Neural progenitor cell (in vitro differentiated cells): ENCODE measurements around the gene PLG.

Experiments used
- CTCF ChIP-seq: fragments of 200-600 bp; sonication (generic); IDR thresholded peaks from 2 replicates; pipeline ENCODE4 v1.5.1; 2017; ENCODE audit warnings: antibody characterized with exemption, mild to moderate bottlenecking
- EZH2 ChIP-seq: fragments of 200-600 bp; sonication (generic); IDR thresholded peaks from 2 replicates; pipeline ENCODE4 v1.6.1; 2017; ENCODE audit warnings: antibody characterized with exemption, mild to moderate bottlenecking, moderate library complexity

GRCh38 chr6:160662429-160662828 lies 39.6 kb upstream of the PLG start:
- TF ChIP-seq CTCF (no peak), EZH2 (no peak)
